Uterus (tissue), 2 donors: ENCODE results near the gene WASHC1.
"Not testable (repeated sequence)": the region's sequence is repeated elsewhere in the genome, so short reads cannot be mapped to it uniquely, and the experiment has no call there.

Experiments used
- POLR2A ChIP-seq, 2 donors: fragments of 450-650 bp; IDR thresholded peaks; one replicate each; pipeline ENCODE4 v1.6.1; 2016; ENCODE audit warnings: antibody characterized with exemption in 2 of 2, mild to moderate bottlenecking in 1 of 2, moderate library complexity in 1 of 2
- TF ChIP-seq, protein P1 (sequence below), 4 experiments: fragments of 200-600 bp in 2 of 4; fragments of 450-650 bp in 2 of 4; sonication (generic) in 2 of 4; IDR thresholded peaks; one replicate each; pipeline ENCODE4 v1.5.1; 2016 to 2019; ENCODE audit warnings: antibody characterized with exemption in 4 of 4, mild to moderate bottlenecking in 2 of 4, moderate library complexity in 1 of 4

- TF ChIP-seq POLR2A (IDR thresholded peaks at IDR 0.05), result not testable (repeated sequence)
- TF ChIP-seq, protein P1, sequence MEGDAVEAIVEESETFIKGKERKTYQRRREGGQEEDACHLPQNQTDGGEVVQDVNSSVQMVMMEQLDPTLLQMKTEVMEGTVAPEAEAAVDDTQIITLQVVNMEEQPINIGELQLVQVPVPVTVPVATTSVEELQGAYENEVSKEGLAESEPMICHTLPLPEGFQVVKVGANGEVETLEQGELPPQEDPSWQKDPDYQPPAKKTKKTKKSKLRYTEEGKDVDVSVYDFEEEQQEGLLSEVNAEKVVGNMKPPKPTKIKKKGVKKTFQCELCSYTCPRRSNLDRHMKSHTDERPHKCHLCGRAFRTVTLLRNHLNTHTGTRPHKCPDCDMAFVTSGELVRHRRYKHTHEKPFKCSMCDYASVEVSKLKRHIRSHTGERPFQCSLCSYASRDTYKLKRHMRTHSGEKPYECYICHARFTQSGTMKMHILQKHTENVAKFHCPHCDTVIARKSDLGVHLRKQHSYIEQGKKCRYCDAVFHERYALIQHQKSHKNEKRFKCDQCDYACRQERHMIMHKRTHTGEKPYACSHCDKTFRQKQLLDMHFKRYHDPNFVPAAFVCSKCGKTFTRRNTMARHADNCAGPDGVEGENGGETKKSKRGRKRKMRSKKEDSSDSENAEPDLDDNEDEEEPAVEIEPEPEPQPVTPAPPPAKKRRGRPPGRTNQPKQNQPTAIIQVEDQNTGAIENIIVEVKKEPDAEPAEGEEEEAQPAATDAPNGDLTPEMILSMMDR (IDR thresholded peaks at IDR 0.05), result not testable (repeated sequence)
These were observed 23.4 kb upstream of the WASHC1 start for GRCh38 chr9:52678-53077.
